ENCODE results near the gene PEF1.

Gene PEF1

GRCh38 chr1:31655104-31655503 is 10.4 kb upstream of the PEF1 start:
- no peak for DNase-seq (ENCODE audit: low read depth in 2 of 2)

- no peak for DNase-seq (ENCODE audit: low read depth in 2 of 2)
These were observed 9.7 kb upstream of the PEF1 start for GRCh38 chr1:31654474-31654776.

DNA sequence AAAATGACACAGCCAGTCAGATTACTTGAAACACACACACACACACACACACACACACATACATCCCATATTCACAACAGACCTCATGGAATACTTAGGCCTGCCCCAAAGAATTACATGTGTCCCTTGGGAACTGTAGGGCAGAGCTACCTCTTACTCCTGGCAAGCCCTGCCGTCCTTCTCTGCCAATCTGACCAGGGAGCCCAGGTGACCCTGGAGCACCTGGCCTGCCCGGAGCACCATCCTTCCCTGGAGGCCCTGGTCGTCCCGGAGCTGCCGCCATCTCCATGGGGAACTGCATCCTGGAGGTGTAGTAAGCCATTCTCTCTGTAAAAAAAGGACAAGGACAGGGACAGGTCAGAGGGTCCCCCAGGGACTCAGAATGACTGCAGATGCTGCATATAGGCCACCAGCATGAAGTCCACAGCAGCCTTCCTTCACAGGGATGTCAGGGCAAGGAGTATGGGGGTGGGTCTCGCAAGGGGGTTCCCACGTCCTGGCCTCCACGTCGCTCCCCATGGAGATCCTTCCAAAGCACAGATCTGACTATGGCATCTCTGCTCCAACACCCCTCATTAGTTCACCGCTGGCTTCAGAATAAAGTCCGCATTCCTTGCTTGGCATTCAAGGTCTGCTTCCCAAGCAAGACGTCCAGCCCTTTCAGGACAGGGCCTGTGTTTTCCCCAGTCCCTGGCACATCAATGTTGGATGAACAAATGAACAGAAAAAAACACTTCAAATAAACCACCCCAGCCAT is 9.2 kb upstream of the PEF1 start:
- DNase-seq (ENCODE audit: low read depth in 2 of 2), result no peak

- DNase-seq (ENCODE audit: low read depth in 2 of 2), result no peak
These were observed 8.3 kb upstream of the PEF1 start for GRCh38 chr1:31652891-31653499.

DNA sequence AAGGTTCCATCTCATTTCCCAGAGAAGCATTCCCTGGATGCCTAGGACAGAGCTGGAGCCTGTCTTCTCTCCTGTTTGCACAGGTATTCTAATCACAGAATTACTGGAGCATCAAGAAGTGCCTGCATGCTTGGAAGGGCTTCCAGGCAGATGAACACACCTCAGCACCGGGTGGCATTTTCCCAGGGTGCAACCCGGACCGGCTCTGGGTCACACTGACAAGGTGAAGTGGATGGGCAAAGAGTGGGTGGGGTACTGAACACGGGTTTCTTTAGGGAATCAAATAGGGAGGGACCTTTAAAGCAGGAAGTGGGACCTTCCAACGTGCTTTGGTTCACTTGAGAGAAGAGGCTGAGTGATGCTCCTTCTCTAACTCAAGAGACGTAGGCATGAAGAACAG is 7.1 kb upstream of the PEF1 start:
- DNase-seq (ENCODE audit: low read depth in 2 of 2), result no peak

DNA sequence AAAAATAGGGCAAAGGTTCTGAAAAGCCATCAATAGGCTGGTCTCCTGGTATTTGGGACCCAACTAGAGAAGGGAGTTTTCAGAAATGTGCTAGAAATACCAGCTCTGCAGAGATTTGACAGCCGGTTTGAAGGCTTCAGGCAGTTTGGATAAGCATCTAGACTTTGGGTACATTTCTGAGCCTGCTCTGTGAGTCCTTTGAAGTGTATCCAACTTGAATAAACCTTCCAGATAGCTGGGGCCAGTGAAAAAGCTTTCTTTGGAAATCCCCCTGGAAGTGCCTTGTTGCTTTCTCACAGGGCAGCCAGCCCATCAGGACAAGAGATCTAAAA is 6.4 kb upstream of the PEF1 start:
- DNase-seq (ENCODE audit: low read depth in 2 of 2), result no peak

- no peak for DNase-seq (ENCODE audit: low read depth in 2 of 2)
These were observed 5.7 kb upstream of the PEF1 start for GRCh38 chr1:31650161-31651088.

DNA sequence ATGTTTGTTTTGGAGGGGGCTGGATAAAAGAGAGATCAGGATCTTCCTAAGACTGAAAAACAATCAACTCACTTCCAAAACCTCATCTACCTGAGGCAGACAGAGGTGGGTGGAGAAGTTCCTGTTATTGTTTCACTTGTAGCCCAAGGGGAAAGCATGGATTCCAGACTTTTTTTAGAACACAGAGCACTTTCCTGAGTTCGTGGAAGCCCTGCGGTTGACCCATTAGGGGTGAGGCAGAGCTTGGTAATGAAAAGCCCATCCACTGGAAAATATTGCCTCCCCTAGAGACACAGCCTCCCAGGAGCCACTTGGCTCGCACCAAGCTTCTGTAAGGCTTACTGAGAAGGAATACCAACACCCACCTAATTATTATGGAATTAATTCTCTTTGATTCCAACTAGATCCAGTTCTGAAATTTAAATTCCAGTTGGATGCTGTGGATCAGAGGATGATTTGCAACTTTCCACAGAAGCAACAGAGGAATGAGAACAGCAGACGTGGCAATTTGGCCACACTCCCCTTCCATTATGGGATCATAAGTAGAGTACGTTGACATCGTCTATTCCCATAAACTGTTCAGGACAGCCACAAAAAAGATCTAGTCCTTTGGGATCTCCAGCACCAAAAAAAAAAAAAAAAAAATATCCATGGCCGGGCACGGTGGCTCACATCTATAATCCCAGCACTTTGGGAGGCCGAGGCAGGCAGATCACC is 4.1 kb upstream of the PEF1 start:
- DNase-seq (ENCODE audit: low read depth in 2 of 2), result no peak

DNA sequence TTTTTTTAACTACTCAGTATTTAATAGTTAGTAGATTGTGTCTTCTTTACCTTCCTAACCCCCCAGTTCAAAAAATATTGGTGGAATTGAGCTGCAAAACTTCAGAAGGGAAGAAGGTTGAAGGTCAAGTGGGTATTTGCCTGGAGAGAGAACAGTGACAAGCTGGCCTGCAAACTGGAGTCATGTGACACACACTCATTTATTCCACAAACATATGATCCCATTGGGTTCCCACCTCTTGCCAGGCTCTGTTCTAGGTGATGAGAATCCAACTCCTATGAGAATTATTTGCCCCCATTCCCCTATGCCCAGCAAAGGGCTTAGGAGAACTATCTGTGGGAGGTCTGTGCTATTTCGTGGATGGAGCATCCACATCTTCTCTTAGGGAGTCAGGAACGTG is 3.5 kb upstream of the PEF1 start:
- no peak for DNase-seq (ENCODE audit: low read depth in 2 of 2)

DNA sequence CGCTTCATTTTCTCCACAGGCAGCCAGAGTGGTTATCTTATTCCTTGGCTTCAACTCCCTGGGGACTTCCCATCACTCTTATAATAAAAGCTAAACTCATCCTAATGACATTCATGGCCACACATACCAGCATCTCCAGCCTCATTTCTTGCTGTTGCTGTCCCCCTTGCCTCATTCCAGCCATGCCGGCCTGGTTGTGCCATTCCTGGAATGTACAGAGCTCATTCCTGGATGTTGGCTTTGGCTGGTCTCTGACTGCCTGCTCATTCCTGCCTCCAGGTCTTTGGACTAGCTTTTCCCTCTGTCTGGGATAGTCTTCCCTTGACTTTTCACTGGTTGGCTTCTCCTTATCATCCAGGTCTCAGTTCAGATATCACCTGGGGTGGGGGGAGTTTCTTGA is 2.4 kb upstream of the PEF1 start:
- DNase-seq (ENCODE audit: low read depth in 2 of 2), result no peak

GRCh38 chr1:31646259-31646960 is 1.7 kb upstream of the PEF1 start:
- no peak for DNase-seq (ENCODE audit: low read depth in 2 of 2)

DNA sequence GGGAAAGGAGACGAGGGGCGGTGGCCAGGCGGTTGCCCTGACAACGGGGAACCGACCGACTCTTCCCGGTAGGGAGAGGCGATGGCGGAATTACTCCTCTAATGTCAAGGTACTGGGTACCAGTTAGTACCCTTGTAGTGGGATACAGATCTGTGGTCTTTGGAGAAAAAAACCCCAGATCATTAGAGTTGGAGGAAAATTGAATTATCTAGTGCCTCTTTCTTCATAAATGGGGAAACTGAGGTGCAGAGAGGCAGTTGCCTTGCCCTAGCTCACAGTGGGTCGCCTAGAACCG is 545 bp upstream of the PEF1 start:
- no peak for DNase-seq (ENCODE audit: low read depth in 2 of 2)

DNA sequence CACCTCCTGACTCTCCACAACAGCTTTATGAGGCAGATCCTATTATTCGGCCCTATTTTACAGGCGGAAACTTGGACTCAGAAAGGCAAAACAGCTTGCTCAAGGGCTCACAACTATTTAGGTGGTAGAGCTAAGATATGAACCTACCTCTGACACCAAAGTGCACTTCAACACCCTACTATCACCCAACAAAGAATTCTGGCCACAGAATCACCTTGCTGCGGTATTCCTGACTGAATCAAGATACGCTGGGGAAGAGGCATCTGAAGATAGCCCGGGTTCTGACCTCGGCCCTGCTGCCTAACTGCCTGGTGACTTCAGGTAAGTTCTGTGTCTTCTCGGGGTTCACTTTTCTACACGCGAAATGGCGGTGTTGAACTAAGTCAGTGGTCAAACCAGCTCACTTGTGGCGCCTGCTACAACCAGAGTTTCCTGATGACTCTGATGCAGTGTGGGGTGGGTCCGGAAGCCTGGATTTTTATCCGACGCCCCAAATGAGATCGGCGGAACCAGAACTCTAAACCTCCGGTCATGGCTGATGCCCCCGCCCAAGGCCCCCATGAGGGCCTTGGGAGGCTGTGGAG is 608 bp downstream of the PEF1 start:
- no peak for DNase-seq (ENCODE audit: low read depth in 2 of 2)

DNA sequence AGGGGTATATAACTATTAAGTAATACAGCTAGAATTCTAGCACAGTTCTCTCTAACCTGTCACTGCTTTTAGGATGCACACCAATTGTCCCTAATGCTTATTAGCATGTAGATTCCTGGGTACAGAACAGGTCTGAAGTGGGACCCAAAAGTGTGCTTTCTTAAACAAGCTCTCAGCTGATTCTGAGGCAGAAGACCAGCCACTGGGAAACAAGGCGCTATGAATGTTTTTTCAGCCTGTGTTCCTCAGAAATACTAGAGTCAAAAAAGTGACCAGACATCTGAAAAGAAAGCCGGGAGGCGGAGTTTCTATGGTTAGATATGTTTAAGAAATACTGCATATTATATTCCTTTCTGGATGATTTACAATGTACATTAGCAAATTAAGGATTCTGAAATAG is 1.8 kb downstream of the PEF1 start:
- DNase-seq (ENCODE audit: low read depth in 2 of 2), result no peak

DNA sequence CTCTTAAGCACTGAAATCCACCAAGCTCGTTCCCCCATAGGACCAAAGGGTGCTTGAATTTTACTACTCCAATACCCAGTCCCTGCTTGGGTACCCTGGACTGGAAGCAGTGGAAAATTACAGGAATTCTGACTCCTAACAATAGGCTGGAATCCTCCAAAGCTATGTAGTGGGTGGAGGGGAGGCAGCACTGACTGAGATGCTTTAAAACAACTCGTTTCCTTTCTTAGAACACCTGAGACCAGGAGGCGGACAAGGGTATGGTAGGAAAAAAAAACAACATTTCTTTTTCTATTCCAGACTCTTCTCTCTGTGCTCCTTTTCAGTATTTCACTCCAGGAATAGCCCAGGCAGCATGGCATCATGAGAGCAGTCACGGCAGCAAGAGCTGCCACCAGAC is 2.3 kb downstream of the PEF1 start:
- DNase-seq (ENCODE audit: low read depth in 2 of 2), result no peak

- DNase-seq (ENCODE audit: low read depth in 2 of 2), result no peak
These were observed 3.7 kb downstream of the PEF1 start for GRCh38 chr1:31640964-31641363.

DNA sequence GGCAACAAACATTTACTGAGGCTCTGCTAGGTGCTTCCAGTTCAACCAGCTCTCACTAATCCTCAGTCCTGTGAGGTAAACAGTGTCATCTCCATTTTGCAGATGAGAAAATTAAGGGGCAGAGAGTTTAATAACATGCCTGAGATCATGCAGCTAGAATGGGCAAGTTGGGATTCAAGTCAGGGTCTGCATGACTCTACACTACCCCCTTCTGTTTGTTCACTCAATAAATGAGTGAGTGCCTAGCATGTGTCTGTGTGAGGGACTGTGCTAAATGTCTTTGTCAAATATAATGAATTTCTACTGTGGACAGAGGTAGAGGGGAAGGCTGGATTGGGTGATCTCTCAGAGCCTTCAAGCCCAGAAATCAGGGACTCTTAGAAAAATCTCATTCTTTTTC is 4.5 kb downstream of the PEF1 start:
- no peak for DNase-seq (ENCODE audit: low read depth in 2 of 2)

GRCh38 chr1:31639543-31639942 is 5.1 kb downstream of the PEF1 start:
- DNase-seq (ENCODE audit: low read depth in 2 of 2), result no peak

- DNase-seq (ENCODE audit: low read depth in 2 of 2), result no peak
These were observed 6.6 kb downstream of the PEF1 start for GRCh38 chr1:31637915-31638673.

DNA sequence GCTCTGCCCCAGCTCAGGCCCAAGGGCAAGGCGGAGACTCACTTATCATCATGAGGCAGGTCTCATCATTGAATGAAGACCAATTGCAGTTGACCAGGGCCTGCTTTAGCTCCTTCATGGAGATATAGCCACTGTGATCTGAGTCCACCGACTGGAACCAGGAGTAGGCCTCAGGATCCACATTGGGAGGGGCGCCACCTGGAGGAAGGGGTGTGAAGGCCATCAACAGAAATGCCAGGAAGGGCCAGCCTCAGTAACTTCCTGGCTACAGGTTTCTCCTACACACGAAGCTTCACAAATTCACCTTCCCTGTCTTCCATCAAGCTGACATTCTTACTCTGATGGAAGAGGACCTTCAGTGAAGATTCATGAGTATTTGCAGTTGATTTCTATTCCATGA is 11.6 kb downstream of the PEF1 start:
- no peak for DNase-seq (ENCODE audit: low read depth in 2 of 2)

- DNase-seq (ENCODE audit: low read depth in 2 of 2), result no peak
These were observed 12.0 kb downstream of the PEF1 start for GRCh38 chr1:31632649-31633048.

All from stimulated activated CD8-positive, alpha-beta memory T cell treated with anti-CD3 and anti-CD28 coated beads, Interleukin-2, amount 100 ng/mL, for 1 hour (primary cell).